ENCODE measurements around the gene TMC2.
"Not testable (repeated sequence)": the region's sequence is repeated elsewhere in the genome, so short reads cannot be mapped to it uniquely, and the experiment has no call there.

TMC2 gene

GRCh38 chr20:2536560-2536986 is at the start of gene TMC2:
Gene TMC2, plus strand, starts transcription at chr20:2536573. Its CDS starts 49 bp downstream, at chr20:2536622.
- Histone ChIP-seq H3K9me3 (ENCODE audit: control insufficient read depth, insufficient read depth, low read length) (no peaks in the 10 kb centered on the region), H3K9ac (ENCODE audit: low read depth, low read length) (no peak within 1 kb of the TSS), H3K4me1 (ENCODE audit: insufficient read depth, low read length) (peaks cover 5% of the 10 kb centered on the region; the same call in 1 of the 2 replicates), H3K36me3 (ENCODE audit: insufficient read depth, low read length) (no peaks in the 10 kb centered on the region)

- not testable (repeated sequence) for H3K4me1 ChIP-seq (ENCODE audit: insufficient read depth, low read length); H3K9ac ChIP-seq (ENCODE audit: low read depth, low read length); H3K9me3 ChIP-seq (ENCODE audit: control insufficient read depth, insufficient read depth, low read length); H3K36me3 ChIP-seq (ENCODE audit: insufficient read depth, low read length)
Measured at GRCh38 chr20:2502808-2503384, 33.5 kb upstream of the TMC2 start.

GRCh38 chr20:2504803-2505202 is 31.6 kb upstream of the TMC2 start:
- H3K9ac ChIP-seq (ENCODE audit: low read depth, low read length); H3K4me1 ChIP-seq (ENCODE audit: insufficient read depth, low read length); H3K9me3 ChIP-seq (ENCODE audit: control insufficient read depth, insufficient read depth, low read length); H3K36me3 ChIP-seq (ENCODE audit: insufficient read depth, low read length): not testable (repeated sequence)

GRCh38 chr20:2506426-2506825 is 29.9 kb upstream of the TMC2 start:
- H3K4me1 ChIP-seq (ENCODE audit: insufficient read depth, low read length); H3K9me3 ChIP-seq (ENCODE audit: control insufficient read depth, insufficient read depth, low read length); H3K36me3 ChIP-seq (ENCODE audit: insufficient read depth, low read length); H3K9ac ChIP-seq (ENCODE audit: low read depth, low read length): not testable (repeated sequence)

- H3K4me1 ChIP-seq (ENCODE audit: insufficient read depth, low read length), result no peaks in the 10 kb centered on the region
- H3K9me3 ChIP-seq (ENCODE audit: control insufficient read depth, insufficient read depth, low read length), result no peaks in the 10 kb centered on the region
- H3K9ac ChIP-seq (ENCODE audit: low read depth, low read length), result no peak overlapping the region
- no peaks in the 10 kb centered on the region for H3K36me3 ChIP-seq (ENCODE audit: insufficient read depth, low read length)
Measured at GRCh38 chr20:2507464-2507863, 28.9 kb upstream of the TMC2 start.

GRCh38 chr20:2507875-2508630 is 28.3 kb upstream of the TMC2 start:
- H3K4me1 ChIP-seq (ENCODE audit: insufficient read depth, low read length), result no peaks in the 10 kb centered on the region
- no peaks in the 10 kb centered on the region for H3K36me3 ChIP-seq (ENCODE audit: insufficient read depth, low read length)
- H3K9ac ChIP-seq (ENCODE audit: low read depth, low read length), result peak overlapping the region; percentile 95; the same call in 1 of the 2 replicates
- no peaks in the 10 kb centered on the region for H3K9me3 ChIP-seq (ENCODE audit: control insufficient read depth, insufficient read depth, low read length)

- H3K36me3 ChIP-seq (ENCODE audit: insufficient read depth, low read length), result no peaks in the 10 kb centered on the region
- H3K4me1 ChIP-seq (ENCODE audit: insufficient read depth, low read length), result no peaks in the 10 kb centered on the region
- H3K9ac ChIP-seq (ENCODE audit: low read depth, low read length), result peak within 1 kb of the TSS; percentile 95
- no peaks in the 10 kb centered on the region for H3K9me3 ChIP-seq (ENCODE audit: control insufficient read depth, insufficient read depth, low read length)
Measured at GRCh38 chr20:2508631-2509467, 27.5 kb upstream of the TMC2 start, which contains the start of gene ZNF343. Gene ZNF343, minus strand, starts transcription at chr20:2508915. Its CDS starts 15,020 bp downstream, at chr20:2493895.

- Histone ChIP-seq H3K9ac (ENCODE audit: low read depth, low read length) (peak overlapping the region; percentile 95; the same call in 1 of the 2 replicates), H3K9me3 (ENCODE audit: control insufficient read depth, insufficient read depth, low read length) (no peaks in the 10 kb centered on the region), H3K36me3 (ENCODE audit: insufficient read depth, low read length) (no peaks in the 10 kb centered on the region), H3K4me1 (ENCODE audit: insufficient read depth, low read length) (no peaks in the 10 kb centered on the region)
Measured at GRCh38 chr20:2509468-2509781, 26.9 kb upstream of the TMC2 start.

- Histone ChIP-seq H3K4me1 (ENCODE audit: insufficient read depth, low read length) (no peaks in the 10 kb centered on the region), H3K9me3 (ENCODE audit: control insufficient read depth, insufficient read depth, low read length) (no peaks in the 10 kb centered on the region), H3K36me3 (ENCODE audit: insufficient read depth, low read length) (no peaks in the 10 kb centered on the region), H3K9ac (ENCODE audit: low read depth, low read length) (peak overlapping the region; percentile 95; the same call in 1 of the 2 replicates)
Measured at GRCh38 chr20:2509794-2510193, 26.6 kb upstream of the TMC2 start.

- no peaks in the 10 kb centered on the region for H3K4me1 ChIP-seq (ENCODE audit: insufficient read depth, low read length)
- no peaks in the 10 kb centered on the region for H3K36me3 ChIP-seq (ENCODE audit: insufficient read depth, low read length)
- H3K9ac ChIP-seq (ENCODE audit: low read depth, low read length), result no peak overlapping the region
- H3K9me3 ChIP-seq (ENCODE audit: control insufficient read depth, insufficient read depth, low read length), result no peaks in the 10 kb centered on the region
Measured at GRCh38 chr20:2515203-2515602, 21.2 kb upstream of the TMC2 start.

- no peaks in the 10 kb centered on the region for H3K9me3 ChIP-seq (ENCODE audit: control insufficient read depth, insufficient read depth, low read length)
- H3K4me1 ChIP-seq (ENCODE audit: insufficient read depth, low read length), result no peaks in the 10 kb centered on the region
- H3K36me3 ChIP-seq (ENCODE audit: insufficient read depth, low read length), result no peaks in the 10 kb centered on the region
- no peak overlapping the region for H3K9ac ChIP-seq (ENCODE audit: low read depth, low read length)
Measured at GRCh38 chr20:2516399-2516798, 20.0 kb upstream of the TMC2 start.

- no peaks in the 10 kb centered on the region for H3K4me1 ChIP-seq (ENCODE audit: insufficient read depth, low read length)
- no peaks in the 10 kb centered on the region for H3K36me3 ChIP-seq (ENCODE audit: insufficient read depth, low read length)
- no peaks in the 10 kb centered on the region for H3K9me3 ChIP-seq (ENCODE audit: control insufficient read depth, insufficient read depth, low read length)
- H3K9ac ChIP-seq (ENCODE audit: low read depth, low read length), result no peak overlapping the region
Measured at GRCh38 chr20:2518096-2518495, 18.3 kb upstream of the TMC2 start.

GRCh38 chr20:2518558-2518957 is 17.8 kb upstream of the TMC2 start:
- no peaks in the 10 kb centered on the region for H3K9me3 ChIP-seq (ENCODE audit: control insufficient read depth, insufficient read depth, low read length)
- H3K36me3 ChIP-seq (ENCODE audit: insufficient read depth, low read length), result no peaks in the 10 kb centered on the region
- no peak overlapping the region for H3K9ac ChIP-seq (ENCODE audit: low read depth, low read length)
- no peaks in the 10 kb centered on the region for H3K4me1 ChIP-seq (ENCODE audit: insufficient read depth, low read length)

GRCh38 chr20:2519115-2519809 is 17.1 kb upstream of the TMC2 start:
- Histone ChIP-seq H3K9me3 (ENCODE audit: control insufficient read depth, insufficient read depth, low read length) (no peaks in the 10 kb centered on the region), H3K9ac (ENCODE audit: low read depth, low read length) (no peak overlapping the region), H3K36me3 (ENCODE audit: insufficient read depth, low read length) (no peaks in the 10 kb centered on the region), H3K4me1 (ENCODE audit: insufficient read depth, low read length) (no peaks in the 10 kb centered on the region)

Measured in ES-I3 (cell line).